Inflammatory macrophage treated with lipopolysaccharide for 1 hour (primary cell): Measurements from ENCODE around the gene TRAFD1.
A peak's percentile ranks its signal among the peaks of the same experiment; 100 is the strongest.

Source experiments
- DNase-seq, 2 donors: peaks; one replicate each; pipeline ENCODE4 v3.0.0-alpha.2; 2020 to 2022

The TRAFD1 gene

DNA sequence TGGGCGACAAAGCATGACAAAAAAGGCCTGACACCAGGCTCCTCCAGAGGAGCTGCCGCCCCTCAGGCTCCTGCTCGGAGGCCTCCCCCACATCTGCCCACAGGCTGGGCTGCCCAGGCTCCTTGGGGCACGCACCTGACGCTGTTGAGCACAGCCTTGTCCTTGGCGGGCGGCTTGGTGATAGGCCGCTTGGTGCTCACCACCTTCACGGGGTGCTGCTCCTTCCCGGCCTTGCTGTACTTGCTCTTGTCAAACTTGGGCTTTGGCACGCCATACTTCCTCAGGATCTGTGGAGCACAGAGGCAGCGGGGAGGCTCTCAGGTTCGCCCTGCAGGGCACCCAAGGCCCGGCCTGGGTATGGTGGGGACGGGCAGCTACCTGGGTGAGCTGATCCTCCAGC is 53.4 kb downstream of the TRAFD1 start:
- no peak for DNase-seq

- no peak for DNase-seq
Measured at GRCh38 chr12:112179341-112179740, 54.0 kb downstream of the TRAFD1 start.

DNA sequence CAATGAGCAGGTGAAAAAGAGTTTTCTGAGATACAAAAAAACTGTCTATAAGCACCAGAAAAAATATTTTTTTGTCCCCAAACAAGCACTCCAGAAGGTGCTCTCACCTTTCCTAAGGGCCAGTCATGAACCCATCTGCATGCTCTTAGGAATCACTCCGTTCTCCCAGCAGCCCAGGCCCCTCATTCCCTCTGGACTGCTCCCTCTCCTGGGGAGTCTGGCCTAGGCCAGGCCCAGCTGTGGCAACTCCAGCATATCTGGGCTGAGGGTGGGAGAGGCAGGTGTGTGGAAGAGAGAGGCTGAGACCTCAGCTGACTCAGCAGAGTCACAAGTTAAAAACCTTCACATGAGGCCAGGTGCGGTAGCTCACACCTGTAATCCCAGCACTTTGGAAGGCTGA is 54.6 kb downstream of the TRAFD1 start:
- no peak for DNase-seq

DNA sequence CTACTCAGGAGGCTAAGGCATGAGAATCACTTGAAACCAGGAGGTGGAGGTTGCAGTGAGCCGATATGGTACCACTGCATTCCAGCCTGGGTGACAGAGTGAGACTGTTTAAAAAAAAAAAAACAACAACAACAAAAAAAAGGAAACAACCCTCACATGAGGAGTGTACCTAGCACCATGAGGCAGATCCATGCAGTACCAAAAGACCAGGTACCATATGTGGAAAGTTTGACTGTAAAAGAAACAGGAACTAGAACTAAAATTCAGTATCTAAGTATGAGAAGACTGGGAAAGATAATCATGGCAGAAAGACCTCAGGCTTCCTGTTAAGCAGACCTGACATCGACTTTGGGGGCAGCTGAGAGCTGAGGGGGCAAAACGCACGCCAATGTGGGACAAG is 55.1 kb downstream of the TRAFD1 start:
- DNase-seq = no peak

- DNase-seq = no peak
Measured at GRCh38 chr12:112182499-112182898, 57.1 kb downstream of the TRAFD1 start.

DNA sequence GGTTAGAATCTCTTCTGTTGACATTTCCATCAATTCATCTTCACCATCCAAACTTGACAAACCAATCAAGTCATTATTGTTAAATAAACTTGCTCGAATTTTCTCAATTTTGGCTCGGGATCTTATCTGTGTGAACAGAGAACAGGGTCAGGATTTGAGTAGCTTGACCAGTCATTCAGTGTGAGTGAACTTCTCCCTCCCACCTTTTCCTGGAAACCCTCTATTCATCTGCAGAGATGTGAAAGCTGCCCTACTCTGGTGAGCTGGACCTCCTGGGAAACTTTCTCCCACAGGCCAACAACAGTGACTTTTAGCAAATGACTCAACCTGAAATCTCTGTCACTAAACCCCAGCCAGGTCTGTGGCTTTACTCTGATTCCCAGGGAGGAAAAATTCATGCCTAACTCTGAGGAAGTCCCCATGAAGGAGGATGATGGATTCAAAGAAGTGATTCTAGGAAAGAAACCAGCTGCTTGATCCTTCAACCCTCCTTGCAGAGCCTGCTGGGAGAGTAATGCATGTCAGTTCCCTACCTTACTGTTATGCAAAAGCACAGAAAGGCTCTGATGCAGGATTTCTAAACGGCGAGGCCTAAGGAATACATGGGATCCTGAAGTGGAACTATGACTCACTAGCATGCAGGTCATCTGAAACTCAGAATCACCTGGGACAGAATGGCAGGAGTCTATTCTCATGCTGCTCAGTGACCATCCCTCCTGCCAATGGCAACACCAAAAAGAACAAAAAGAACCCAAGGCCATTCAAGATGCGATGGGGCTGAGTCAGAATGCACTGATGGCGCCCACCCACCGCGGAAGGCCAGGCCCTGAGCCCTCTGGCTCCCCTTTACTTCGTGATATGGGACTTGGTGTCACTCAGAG is 58.0 kb downstream of the TRAFD1 start:
- DNase-seq = no peak

GRCh38 chr12:112184056-112184887 is 58.9 kb downstream of the TRAFD1 start:
- DNase-seq = no peak

DNA sequence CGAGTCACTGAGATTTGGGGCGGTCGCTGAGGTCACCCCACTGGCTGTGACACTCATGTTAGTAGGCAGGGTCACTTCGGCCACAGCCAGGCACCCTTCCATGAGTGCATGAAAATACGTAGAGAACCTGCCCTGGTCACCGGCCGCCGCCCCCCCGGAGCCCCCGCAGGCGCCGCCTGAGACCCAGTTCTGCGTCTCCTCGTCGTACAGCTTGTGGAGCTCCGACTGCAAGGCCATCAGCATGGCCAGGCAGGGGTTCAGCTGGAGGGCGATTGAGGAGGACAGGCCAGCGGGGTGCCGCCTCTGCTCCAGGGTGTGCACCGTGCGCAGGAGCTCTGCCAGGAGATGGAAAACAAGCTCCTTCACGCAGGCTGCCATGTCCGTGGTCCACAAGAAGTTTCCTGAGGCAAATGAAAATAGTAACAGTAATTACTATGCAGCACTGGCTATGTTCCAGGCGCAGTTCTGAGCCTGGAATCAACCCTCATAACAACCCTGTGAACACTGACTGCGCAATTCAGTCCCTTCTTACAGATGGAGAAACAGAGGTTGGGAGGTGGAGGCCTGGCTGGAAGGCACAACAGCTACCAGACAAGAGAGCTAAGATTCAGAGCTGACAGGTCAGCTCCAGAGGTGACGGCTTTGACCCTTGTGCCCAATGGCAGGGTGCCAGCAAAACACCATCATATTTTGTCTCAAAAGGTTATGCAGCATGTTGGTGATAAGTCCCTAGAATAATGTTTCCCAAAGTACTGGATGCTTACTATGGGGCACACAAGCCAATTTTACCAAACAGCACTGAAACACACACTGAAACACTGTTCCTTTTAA is 59.9 kb downstream of the TRAFD1 start:
- DNase-seq = no peak

DNA sequence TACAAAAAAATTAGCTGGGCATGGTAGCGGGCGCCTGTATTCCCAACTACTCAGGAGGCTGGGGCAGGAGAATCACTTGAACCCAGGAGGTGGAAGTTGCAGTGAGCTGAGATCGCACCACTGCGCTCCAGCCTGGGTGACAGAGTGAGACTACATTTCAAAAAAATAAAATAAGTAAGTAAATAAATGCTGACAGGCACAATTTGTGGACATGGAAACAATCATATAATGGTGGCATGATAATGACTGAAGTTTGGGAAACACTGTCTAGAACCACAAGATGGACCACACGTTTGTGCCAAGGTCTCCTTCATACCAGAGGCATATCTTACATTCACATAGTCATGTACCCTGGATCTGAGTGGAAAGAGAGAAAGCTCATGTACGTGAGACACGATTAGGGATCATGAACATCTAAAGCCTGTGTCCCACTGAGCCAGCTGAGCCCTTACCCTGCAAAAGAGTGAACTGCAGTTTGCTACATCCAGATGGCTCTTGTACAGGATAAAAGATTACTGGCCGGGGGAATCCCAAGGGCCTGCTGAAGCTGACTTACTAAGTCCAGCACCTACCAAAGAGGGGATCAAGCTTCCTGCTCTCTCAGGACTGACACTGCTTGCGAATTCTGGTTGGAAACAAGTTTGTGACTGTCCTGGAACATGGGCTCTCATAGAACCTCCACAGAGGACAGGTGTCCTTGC is 62.9 kb downstream of the TRAFD1 start:
- DNase-seq = no peak

GRCh38 chr12:112190231-112191025 is 65.1 kb downstream of the TRAFD1 start:
- DNase-seq = peak; percentile 27 to 52

- DNase-seq = no peak
Measured at GRCh38 chr12:112191201-112191600, 65.8 kb downstream of the TRAFD1 start.

GRCh38 chr12:112191840-112192321 is 66.5 kb downstream of the TRAFD1 start:
- no peak for DNase-seq

- no peak for DNase-seq
Measured at GRCh38 chr12:112192475-112192874, 67.1 kb downstream of the TRAFD1 start.

DNA sequence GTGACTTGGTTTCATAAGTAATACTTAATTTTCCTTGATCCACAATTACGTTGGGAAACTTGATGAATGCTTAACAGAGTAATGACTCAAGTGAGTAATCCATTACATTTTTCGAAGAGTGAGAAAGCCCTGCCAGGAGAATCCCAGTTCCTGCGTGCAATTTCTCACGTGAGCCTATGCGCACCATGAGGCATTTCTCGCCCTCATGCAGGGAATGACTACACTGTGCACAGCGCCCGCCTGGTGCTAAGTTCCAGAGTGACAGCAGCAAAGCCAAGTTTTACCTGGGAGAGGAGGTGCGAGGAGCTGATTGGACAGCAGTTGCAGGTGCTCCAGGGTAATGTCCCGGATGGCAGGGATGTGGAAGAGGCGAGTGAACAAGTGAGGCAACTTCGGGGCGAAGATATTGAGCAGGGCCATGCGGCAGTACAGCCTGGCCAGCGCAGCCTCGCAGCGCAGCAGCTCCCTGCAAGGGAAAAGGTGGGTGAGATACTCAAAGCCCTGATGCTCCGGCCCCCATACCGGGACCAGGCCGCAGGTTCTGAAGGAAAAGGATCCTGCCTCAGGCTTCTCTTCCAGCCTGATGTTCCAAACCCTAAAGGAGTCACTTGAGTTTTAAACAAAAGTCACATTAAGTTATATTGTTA is 69.4 kb downstream of the TRAFD1 start:
- DNase-seq = no peak

DNA sequence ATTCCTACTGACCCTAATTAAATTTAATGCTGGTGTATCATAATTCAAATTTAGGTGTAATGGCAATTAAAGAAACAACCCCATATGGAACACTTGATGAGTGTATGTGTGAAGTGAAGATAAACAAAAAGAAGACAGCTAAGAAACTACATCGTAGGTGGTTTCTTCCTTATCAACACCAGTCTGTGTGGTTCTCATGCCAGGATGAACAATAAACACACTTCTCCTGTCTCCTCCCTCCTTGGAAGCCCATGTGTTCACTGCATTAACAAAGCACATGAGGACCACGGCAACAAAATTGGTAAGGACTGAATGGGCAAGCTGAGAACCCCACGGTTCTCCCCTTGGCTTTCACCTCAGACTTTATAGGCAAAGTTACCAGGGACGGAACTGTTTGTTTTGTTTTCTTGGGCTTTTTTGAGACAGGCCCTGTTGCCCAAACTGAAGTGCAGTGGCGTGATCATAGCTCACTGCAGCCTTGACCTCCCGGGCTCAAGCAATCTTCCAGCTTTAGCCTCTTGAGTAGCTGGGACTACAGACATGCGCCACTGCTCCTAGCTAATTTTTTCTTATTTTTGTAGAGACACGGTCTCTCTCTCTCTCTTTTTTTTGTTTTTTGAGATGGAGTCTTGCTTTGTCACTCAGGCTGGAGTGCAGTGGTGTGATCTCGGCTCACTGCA is 71.0 kb downstream of the TRAFD1 start:
- no peak for DNase-seq

- DNase-seq = peak in 1 of 2 donors; percentile 17
Measured at GRCh38 chr12:112198120-112198733, 72.9 kb downstream of the TRAFD1 start.

DNA sequence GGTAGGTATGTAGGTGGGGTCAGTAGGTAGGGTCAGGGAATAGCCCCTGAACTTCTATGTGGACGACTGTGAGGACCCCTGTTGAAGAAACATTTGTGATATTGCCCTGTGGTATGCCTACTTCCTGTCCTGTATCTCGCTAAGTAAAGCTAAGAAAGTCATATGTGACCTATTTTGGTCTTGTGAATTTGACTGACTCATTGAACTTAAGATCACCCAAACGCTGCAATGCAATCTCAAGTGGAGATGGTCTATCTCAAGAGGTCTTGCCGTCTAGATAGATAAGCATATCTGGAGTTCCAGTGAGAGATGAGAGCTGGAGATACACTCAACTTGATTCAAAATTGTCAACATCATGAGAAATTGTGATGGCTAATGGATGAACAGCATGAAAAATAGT is 73.8 kb downstream of the TRAFD1 start:
- DNase-seq = no peak
